ENCODE measurements around the gene MIB1.

- no peak for TF ChIP-seq CTCF (IDR thresholded peaks at IDR 0.05)
- no peak for TF ChIP-seq ZFX (IDR thresholded peaks at IDR 0.05; ENCODE audit: borderline replicate concordance)
Measured at GRCh38 chr18:21918693-21919092, 178.1 kb downstream of the MIB1 start.

All from 22Rv1 (cell line).